GM12878 (cell line): ENCODE data around the gene ATG4B. TPM values are rescaled to one million over a fixed set of nuclear protein-coding genes. Genes with fewer than 3 reads are reported as not detected.
A peak's percentile ranks its signal among the peaks of the same experiment; 100 is the strongest.

Experiments used
- DPF2 ChIP-seq: fragments of 450-650 bp; IDR thresholded peaks from 2 replicates; pipeline ENCODE4 v1.6.1; 2017; ENCODE audit warnings: mild to moderate bottlenecking
- GATAD2B ChIP-seq: fragments of 450-650 bp; conservative IDR thresholded peaks from 2 replicates; pipeline ENCODE4 v1.6.1; 2017; ENCODE audit warnings: low read depth, mild to moderate bottlenecking, moderate library complexity
- NKRF ChIP-seq: fragments of 450-650 bp; conservative IDR thresholded peaks from 2 replicates; pipeline ENCODE4 v1.6.1; 2017; ENCODE audit warnings: mild to moderate bottlenecking, moderate library complexity
- REST ChIP-seq: IDR thresholded peaks from 2 replicates; pipeline ENCODE4 v1.6.1; 2012; ENCODE audit warnings: mild to moderate bottlenecking, low read depth, low read length
- ZNF24 ChIP-seq: fragments of 450-650 bp; IDR thresholded peaks from 2 replicates; pipeline ENCODE4 v1.6.1; 2017; ENCODE audit warnings: antibody characterized with exemption, mild to moderate bottlenecking
- polyA plus RNA-seq, 11 experiments: library from polyadenylated mRNA; depleted of rRNA in 4 of 11; unstranded in 6 of 11; stranded (reverse) in 5 of 11; fragments of >200 nt; fragmentation: Nextera tagmentation in 4 of 11; fragmentation: Illumina TruSeq in 1 of 11; extraction: Ambion mirVana in 4 of 11; extraction: Trizol in 1 of 11; gene quantifications; 1 replicate in 1 of 11; 2 replicates in 10 of 11; pipeline versions ENCODE4 v1.2.1 to v1.2.3, GENCODE V29; 2011 to 2016; ENCODE audit warnings: inconsistent platforms in 2 of 11, missing spikeins in 2 of 11, low read depth in 1 of 11
- total RNA-seq, 4 experiments: library from RNA; depleted of rRNA in 3 of 4; stranded (reverse); fragments of >200 nt in 3 of 4; fragmentation: Illumina TruSeq in 1 of 4; extraction: Trizol in 1 of 4; gene quantifications; 2 replicates each; pipeline versions ENCODE4 v1.2.1 to v1.2.3, GENCODE V29; 2013 to 2021

ATG4B gene
- total and polyA plus RNA-seq, 10 of the 15 experiments (the other 5 are each of a cell fraction or from before 2014, with no cell fraction given), result 5.8 to 84.1 (median 64.9) TPM

DNA sequence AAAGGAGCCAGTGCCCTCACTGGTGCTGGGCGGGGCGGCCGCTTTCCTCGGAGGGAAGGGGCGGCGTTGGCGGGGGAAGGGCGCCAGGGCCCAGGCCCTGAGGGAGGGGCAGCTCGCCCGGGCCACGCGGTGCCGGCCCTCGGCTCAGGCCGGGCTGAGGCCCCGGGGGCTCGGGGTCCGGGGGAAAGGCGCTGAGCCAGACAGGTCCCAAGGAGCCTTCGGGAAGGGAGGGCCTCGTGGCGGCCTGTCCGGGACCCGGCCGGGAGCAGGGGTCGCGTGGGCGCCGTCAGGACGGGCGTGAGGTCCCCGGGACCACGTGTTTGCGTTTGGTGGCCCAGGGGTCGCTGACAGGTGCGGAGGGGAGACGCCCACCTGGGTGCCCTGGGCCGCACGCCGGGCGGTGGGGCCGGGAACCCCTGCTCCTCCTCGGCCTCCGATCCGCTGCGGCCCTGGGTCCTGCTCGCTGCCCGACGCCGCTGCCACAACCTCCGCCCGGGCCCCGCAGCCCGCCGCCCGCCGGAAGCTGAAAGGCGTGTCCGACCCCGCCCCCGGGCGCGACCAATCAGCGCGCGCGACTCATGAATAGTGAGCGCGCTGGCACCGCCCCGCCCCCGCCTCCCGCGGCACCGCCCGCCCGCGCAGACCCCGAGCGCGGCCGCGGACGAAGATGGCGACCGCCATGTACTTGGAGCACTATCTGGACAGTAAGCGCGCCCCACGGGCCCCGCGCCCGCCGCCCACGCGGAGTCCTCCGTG is 64.1 kb downstream of the ATG4B start, which contains the start of gene ING5 (continued):
- TF ChIP-seq NKRF (peak; percentile 98), GATAD2B (peak; percentile 99), ZNF24 (no peak), REST (0 out of 2 replicates have a peak, but pooled peaks have one; percentile 16), DPF2 (peak; percentile 89)
- TF ChIP-seq, all 136 proteins: peak for 39
